T-helper 1 cell (primary cell): ENCODE data around the gene CAVIN3.
"Not testable (repeated sequence)": the region's sequence is repeated elsewhere in the genome, so short reads cannot be mapped to it uniquely, and the experiment has no call there.

Experiments
- DNase-seq, 5 donors: peaks; one replicate each; pipeline ENCODE4 v3.0.0-alpha.2; 2012 to 2020

Gene CAVIN3

GRCh38 chr11:6323291-6323905, 3.1 kb upstream of the CAVIN3 start:
- DNase-seq, result no peak

GRCh38 chr11:6321961-6322362, 1.7 kb upstream of the CAVIN3 start:
- DNase-seq, result peak in 1 of 5 donors; percentile 60

- DNase-seq, result no peak
Measured at GRCh38 chr11:6321356-6321755, 1.1 kb upstream of the CAVIN3 start.

- DNase-seq, result peak in 2 of 5 donors; percentile 1 to 66
Measured at GRCh38 chr11:6319704-6320410, 444 bp downstream of the CAVIN3 start.

GRCh38 chr11:6319001-6319703, 1.1 kb downstream of the CAVIN3 start:
- DNase-seq, result no peak

- DNase-seq, result no peak
Measured at GRCh38 chr11:6318204-6318603, 2.1 kb downstream of the CAVIN3 start.

GRCh38 chr11:6315811-6316425, 4.4 kb downstream of the CAVIN3 start:
- DNase-seq, result peak in 2 of 5 donors; percentile 14 to 34

GRCh38 chr11:6312106-6312505, 8.2 kb downstream of the CAVIN3 start:
- no peak for DNase-seq

- DNase-seq, result no peak
Measured at GRCh38 chr11:6307876-6308275, 12.4 kb downstream of the CAVIN3 start.

- DNase-seq, result no peak
Measured at GRCh38 chr11:6305297-6305696, 15.0 kb downstream of the CAVIN3 start.

- no peak for DNase-seq
Measured at GRCh38 chr11:6303661-6304060, 16.6 kb downstream of the CAVIN3 start.

GRCh38 chr11:6301096-6301495, 19.2 kb downstream of the CAVIN3 start:
- DNase-seq, result no peak

- no peak for DNase-seq
Measured at GRCh38 chr11:6300325-6300724, 20.0 kb downstream of the CAVIN3 start.

GRCh38 chr11:6298605-6299004, 21.7 kb downstream of the CAVIN3 start:
- DNase-seq, result peak in 1 of 5 donors; percentile 13

GRCh38 chr11:6297831-6298230, 22.5 kb downstream of the CAVIN3 start:
- no peak for DNase-seq

- no peak for DNase-seq
Measured at GRCh38 chr11:6285019-6285418, 35.3 kb downstream of the CAVIN3 start.

- DNase-seq, result no peak
Measured at GRCh38 chr11:6284250-6284649, 36.1 kb downstream of the CAVIN3 start.

- DNase-seq, result no peak
Measured at GRCh38 chr11:6283453-6284023, 36.8 kb downstream of the CAVIN3 start.

GRCh38 chr11:6280809-6281208, 39.5 kb downstream of the CAVIN3 start:
- not testable (repeated sequence) for DNase-seq

- no peak for DNase-seq
Measured at GRCh38 chr11:6273188-6273587, 47.1 kb downstream of the CAVIN3 start.

- no peak for DNase-seq
Measured at GRCh38 chr11:6271598-6271997, 48.7 kb downstream of the CAVIN3 start.

- no peak for DNase-seq
Measured at GRCh38 chr11:6270584-6271246, 49.6 kb downstream of the CAVIN3 start.

GRCh38 chr11:6269994-6270393, 50.3 kb downstream of the CAVIN3 start:
- DNase-seq, result no peak
